ENCODE data around the gene ITGA2. TPM values are rescaled to one million over a fixed set of nuclear protein-coding genes. Genes with fewer than 3 reads are reported as not detected.

The ITGA2 gene
- total RNA-seq, 4 donors from 2014 or later: 12.0 to 28.5 (median 21.6) TPM

GRCh38 chr5:53069626-53070025 lies 80.5 kb downstream of the ITGA2 start:
- no peaks in the 10 kb centered on the region for H3K4me1 ChIP-seq
- no peak overlapping the region for H3K27ac ChIP-seq
- no peaks in the 10 kb centered on the region for H3K27me3 ChIP-seq
- WGBS, 2 donors: 74 to 83% methylated on average over 5 of the region's 5 CpGs
- H3K4me3 ChIP-seq: no peak overlapping the region
- peaks cover 0 to 97% (median 2%) of the 10 kb centered on the region in 3 donors for H3K36me3 ChIP-seq
- TF ChIP-seq, protein P1, sequence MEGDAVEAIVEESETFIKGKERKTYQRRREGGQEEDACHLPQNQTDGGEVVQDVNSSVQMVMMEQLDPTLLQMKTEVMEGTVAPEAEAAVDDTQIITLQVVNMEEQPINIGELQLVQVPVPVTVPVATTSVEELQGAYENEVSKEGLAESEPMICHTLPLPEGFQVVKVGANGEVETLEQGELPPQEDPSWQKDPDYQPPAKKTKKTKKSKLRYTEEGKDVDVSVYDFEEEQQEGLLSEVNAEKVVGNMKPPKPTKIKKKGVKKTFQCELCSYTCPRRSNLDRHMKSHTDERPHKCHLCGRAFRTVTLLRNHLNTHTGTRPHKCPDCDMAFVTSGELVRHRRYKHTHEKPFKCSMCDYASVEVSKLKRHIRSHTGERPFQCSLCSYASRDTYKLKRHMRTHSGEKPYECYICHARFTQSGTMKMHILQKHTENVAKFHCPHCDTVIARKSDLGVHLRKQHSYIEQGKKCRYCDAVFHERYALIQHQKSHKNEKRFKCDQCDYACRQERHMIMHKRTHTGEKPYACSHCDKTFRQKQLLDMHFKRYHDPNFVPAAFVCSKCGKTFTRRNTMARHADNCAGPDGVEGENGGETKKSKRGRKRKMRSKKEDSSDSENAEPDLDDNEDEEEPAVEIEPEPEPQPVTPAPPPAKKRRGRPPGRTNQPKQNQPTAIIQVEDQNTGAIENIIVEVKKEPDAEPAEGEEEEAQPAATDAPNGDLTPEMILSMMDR (IDR thresholded peaks at IDR 0.05): no peak
- TF ChIP-seq POLR2A (IDR thresholded peaks at IDR 0.05): no peak
- intact Hi-C loops (cut with DNase I): no loop called here
- no peaks in the 10 kb centered on the region for H3K9me3 ChIP-seq
- DNase-seq: no peak

- 79 to 81% methylated on average over 2 of the region's 2 CpGs for WGBS, 2 donors
- Histone ChIP-seq H3K4me1 (no peaks in the 10 kb centered on the region), H3K27ac (no peak overlapping the region), H3K4me3 (no peak overlapping the region), H3K36me3 (peaks cover 0 to 97% (median 13%) of the 10 kb centered on the region in 3 donors), H3K9me3 (no peaks in the 10 kb centered on the region), H3K27me3 (no peaks in the 10 kb centered on the region)
- intact Hi-C loops (cut with DNase I): no loop called here
- no peak for DNase-seq
- no peak for TF ChIP-seq POLR2A (IDR thresholded peaks at IDR 0.05)
- TF ChIP-seq, protein P1 (IDR thresholded peaks at IDR 0.05): no peak
Measured at GRCh38 chr5:53071298-53071697, 82.1 kb downstream of the ITGA2 start.

- Histone ChIP-seq H3K36me3 (peaks cover 0 to 97% (median 13%) of the 10 kb centered on the region in 3 donors), H3K4me3 (no peak overlapping the region), H3K9me3 (no peaks in the 10 kb centered on the region), H3K27ac (no peak overlapping the region), H3K4me1 (no peaks in the 10 kb centered on the region), H3K27me3 (no peaks in the 10 kb centered on the region)
- intact Hi-C loops (cut with DNase I): no loop called here
- WGBS, 2 donors: 69 to 78% methylated on average over 2 of the region's 2 CpGs
- no peak for TF ChIP-seq POLR2A (IDR thresholded peaks at IDR 0.05)
- no peak for DNase-seq
Measured at GRCh38 chr5:53071738-53072137, 82.6 kb downstream of the ITGA2 start.

DNA sequence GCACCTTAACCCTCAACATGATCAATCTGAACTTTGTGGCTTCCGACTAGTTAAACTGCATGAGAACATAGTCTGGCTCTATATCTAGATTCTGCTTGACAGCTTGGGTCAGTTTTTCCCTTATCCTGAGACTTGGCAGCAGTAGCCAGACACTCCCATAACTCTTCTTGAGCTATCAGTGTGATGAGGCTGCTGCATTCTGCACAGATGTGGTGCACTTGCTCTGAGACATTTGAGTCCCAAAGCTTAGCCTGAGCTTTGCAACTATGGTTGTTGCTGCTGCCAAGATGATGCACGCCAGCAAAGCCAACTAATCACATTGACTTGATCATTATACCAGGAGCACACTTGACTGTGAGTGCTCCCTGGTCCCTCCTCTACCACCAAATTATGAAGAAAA lies 84.2 kb downstream of the ITGA2 start:
- no peaks in the 10 kb centered on the region for H3K27me3 ChIP-seq
- no peaks in the 10 kb centered on the region for H3K9me3 ChIP-seq
- no peaks in the 10 kb centered on the region for H3K4me1 ChIP-seq
- H3K27ac ChIP-seq: no peak overlapping the region
- TF ChIP-seq POLR2A (IDR thresholded peaks at IDR 0.05): no peak
- TF ChIP-seq, protein P1 (IDR thresholded peaks at IDR 0.05): no peak
- 77 to 79% methylated on average over 1 to 2 of the region's 2 CpGs for WGBS, 2 donors
- DNase-seq: no peak
- no peak overlapping the region for H3K4me3 ChIP-seq
- peaks cover 0 to 97% (median 13%) of the 10 kb centered on the region in 3 donors for H3K36me3 ChIP-seq
- intact Hi-C loops (cut with DNase I): no loop called here

DNA sequence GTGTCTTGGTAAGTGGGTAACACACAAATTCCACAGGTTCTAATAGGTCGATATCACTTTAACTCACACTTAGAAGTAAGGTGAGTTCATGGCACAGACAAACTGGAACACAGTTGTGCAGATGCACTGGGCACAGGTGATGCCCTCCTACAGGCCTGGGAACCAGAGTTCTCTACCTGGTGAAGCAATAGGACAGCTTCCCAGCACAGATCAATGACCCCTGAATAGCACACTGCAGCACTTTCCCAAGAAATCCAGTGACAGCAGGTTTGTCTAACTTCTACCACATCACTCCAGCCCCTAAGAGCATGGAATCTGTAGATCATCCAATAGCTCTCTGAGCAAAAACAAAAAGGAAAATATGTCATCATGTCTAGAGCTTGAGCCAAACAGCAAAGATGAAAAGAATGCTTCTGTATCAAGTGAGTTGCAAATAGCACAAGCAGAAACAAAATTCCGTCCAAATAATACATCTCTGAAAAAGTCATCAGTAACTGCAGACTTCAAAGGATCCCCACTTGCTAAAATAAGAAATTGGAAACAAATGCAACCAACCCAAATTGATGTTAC lies 86.9 kb downstream of the ITGA2 start:
- intact Hi-C loops (cut with DNase I): no loop called here
- Histone ChIP-seq H3K27me3 (no peaks in the 10 kb centered on the region), H3K4me1 (no peaks in the 10 kb centered on the region), H3K27ac (no peak overlapping the region), H3K4me3 (no peak overlapping the region), H3K9me3 (no peaks in the 10 kb centered on the region), H3K36me3 (peaks cover 0 to 97% (median 13%) of the 10 kb centered on the region in 3 donors)
- TF ChIP-seq, protein P1 (IDR thresholded peaks at IDR 0.05): no peak
- no peak for TF ChIP-seq POLR2A (IDR thresholded peaks at IDR 0.05)
- WGBS, 2 donors: 79 to 83% methylated on average over 2 of the region's 2 CpGs
- DNase-seq: no peak

DNA sequence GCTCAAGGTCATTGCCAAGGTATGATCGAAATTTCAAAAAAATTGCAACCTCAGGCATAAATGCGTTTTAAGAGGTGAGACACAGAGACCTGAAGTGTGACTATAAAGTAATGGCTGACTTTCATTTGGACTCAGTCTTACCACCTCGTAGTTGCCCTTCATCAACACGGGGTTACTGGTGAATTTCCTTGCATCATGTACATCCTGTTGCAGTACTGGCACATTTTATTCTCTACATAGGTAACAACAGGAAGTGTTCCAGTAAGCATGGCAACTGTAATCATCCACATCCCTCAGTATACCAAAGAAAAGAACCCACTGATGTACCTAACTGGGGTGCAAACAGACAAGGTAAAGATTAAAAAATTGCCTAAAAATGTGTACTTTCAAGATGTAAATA lies 91.1 kb downstream of the ITGA2 start:
- Histone ChIP-seq H3K27me3 (no peaks in the 10 kb centered on the region), H3K36me3 (peaks cover 0 to 100% (median 5%) of the 10 kb centered on the region in 3 donors), H3K4me1 (no peaks in the 10 kb centered on the region), H3K9me3 (no peaks in the 10 kb centered on the region), H3K4me3 (no peak overlapping the region), H3K27ac (no peak overlapping the region)
- TF ChIP-seq POLR2A (IDR thresholded peaks at IDR 0.05): no peak
- TF ChIP-seq, protein P1 (IDR thresholded peaks at IDR 0.05): no peak
- DNase-seq: no peak
- WGBS, 2 donors: 79 to 81% methylated on average over 4 of the region's 4 CpGs
- intact Hi-C loops (cut with DNase I): no loop called here
